Measurements from ENCODE around the gene GALNT12. TPM values are rescaled to one million over a fixed set of nuclear protein-coding genes. Genes with fewer than 3 reads are reported as not detected.

GALNT12 gene
- total and polyA plus RNA-seq, 2 donors (not counting 1 experiment from before 2014, with no cell fraction given): 3.2 to 4.5 TPM

GRCh38 chr9:98795970-98796363 lies 11.5 kb upstream of the GALNT12 start:
- no peak overlapping the region for H3K27ac ChIP-seq (ENCODE audit: low read length in 2 of 2)
- peak overlapping the region; percentile 73 for H2AFZ ChIP-seq (ENCODE audit: insufficient read depth, low read depth, low read length, poor library complexity, severe bottlenecking)
- ATAC-seq (ENCODE audit: low read depth) (peak; percentile 36), DNase-seq (no peak)
- peak overlapping the region; percentile 21 to 74 (median 51) for H3K4me3 ChIP-seq (ENCODE audit: control extremely low read depth in 1 of 5, extremely low read depth in 1 of 5, insufficient read depth in 1 of 5, low read depth in 2 of 5, low read length in 4 of 5)
- Mint-ChIP-seq H3K4me1 (peaks cover 27% of the 10 kb centered on the region), H3K27me3 (no peaks in the 10 kb centered on the region), H3K9me3 (ENCODE audit: insufficient read depth) (peaks cover 9% of the 10 kb centered on the region), H3K27ac (peak overlapping the region; percentile 20), H3K4me3 (peak overlapping the region; percentile 80)
- WGBS (ENCODE audit: insufficient coverage): under 1% methylated on average over 47 of the region's 48 CpGs
- H3K9ac ChIP-seq (ENCODE audit: low read length): peak overlapping the region; percentile 71
- H3K4me2 ChIP-seq (replicated peaks; ENCODE audit: low read depth, low read length, poor library complexity, severe bottlenecking): peak overlapping the region; percentile 98
- H3K79me2 ChIP-seq (ENCODE audit: control insufficient read depth, insufficient read depth, low read length): no peaks in the 10 kb centered on the region
- TF ChIP-seq EZH2 (IDR thresholded peaks at IDR 0.05; ENCODE audit: borderline replicate concordance, insufficient read depth, low read depth, low read length, poor library complexity, severe bottlenecking): no peak
- TF ChIP-seq CTCF (IDR thresholded peaks at IDR 0.05): no peak
- ChIA-PET CTCF (interaction anchor here (0.6 to 3.9 kb wide), 2 partner anchors 480 to 540 kb away, joined by 4 to 11 read pairs; partner anchors contain the start of gene TBC1D2), POLR2A (no interaction called here)
- H3K9me3 ChIP-seq (ENCODE audit: control extremely low read depth in 1 of 3, control insufficient read depth in 2 of 3, insufficient read depth in 1 of 3, low read length in 2 of 3): peaks cover 0 to 3% (median 2%) of the 10 kb centered on the region in 3 donors
- intact Hi-C loops (cut with micrococcal nuclease): loop anchor here (1.0 to 10.0 kb wide), 5 partner anchors 11 to 1639 kb away; partner anchors contain the start of genes CORO2A, GALNT12 and TRMO
- peaks cover 10 to 13% of the 10 kb centered on the region in 2 donors for H3K4me1 ChIP-seq (ENCODE audit: control insufficient read depth in 2 of 2, insufficient read depth in 2 of 2, low read length in 2 of 2)
- H4K20me1 ChIP-seq (ENCODE audit: control insufficient read depth, insufficient read depth, low read length, poor library complexity, severe bottlenecking): no peaks in the 10 kb centered on the region
- H3K27me3 ChIP-seq (replicated peaks in 1 of 4; ENCODE audit: control extremely low read depth in 1 of 4, control insufficient read depth in 3 of 4, insufficient read depth in 4 of 4, low read length in 3 of 4): no peaks in the 10 kb centered on the region
- no peaks in the 10 kb centered on the region for H3K36me3 ChIP-seq (replicated peaks in 1 of 2; ENCODE audit: control extremely low read depth in 1 of 2, control insufficient read depth in 1 of 2, extremely low read depth in 1 of 2, insufficient read depth in 2 of 2, low read length in 1 of 2)

GRCh38 chr9:98796364-98797101 lies 10.9 kb upstream of the GALNT12 start, which contains the start of gene ANKS6:
Gene ANKS6 (minus strand): TSS chr9:98796555. CDS start chr9:98796491, 64 bp downstream.
- peak within 1 kb of the TSS; percentile 95 for H3K9ac ChIP-seq (ENCODE audit: low read length)
- intact Hi-C loops (cut with micrococcal nuclease): loop anchor here (1.0 to 10.0 kb wide), 5 partner anchors 11 to 1638 kb away; partner anchors contain the start of genes CORO2A, GALNT12 and TRMO
- H3K4me3 ChIP-seq (ENCODE audit: control extremely low read depth in 1 of 5, extremely low read depth in 1 of 5, insufficient read depth in 1 of 5, low read depth in 2 of 5, low read length in 4 of 5): peak within 1 kb of the TSS; percentile 35 to 93 (median 78)
- POLR2A ChIA-PET: no interaction called here
- H3K4me2 ChIP-seq (replicated peaks; ENCODE audit: low read depth, low read length, poor library complexity, severe bottlenecking): peak within 1 kb of the TSS; percentile 98
- H3K36me3 ChIP-seq (replicated peaks in 1 of 2; ENCODE audit: control extremely low read depth in 1 of 2, control insufficient read depth in 1 of 2, extremely low read depth in 1 of 2, insufficient read depth in 2 of 2, low read length in 1 of 2): no peaks in the 10 kb centered on the region
- Mint-ChIP-seq H3K4me3 (peak within 1 kb of the TSS; percentile 88), H3K27ac (peak within 1 kb of the TSS; percentile 68), H3K27me3 (no peaks in the 10 kb centered on the region), H3K9me3 (ENCODE audit: insufficient read depth) (peaks cover 9% of the 10 kb centered on the region), H3K4me1 (peaks cover 23% of the 10 kb centered on the region)
- H3K9me3 ChIP-seq (ENCODE audit: control extremely low read depth in 1 of 3, control insufficient read depth in 2 of 3, insufficient read depth in 1 of 3, low read length in 2 of 3): peaks cover 0 to 3% (median 2%) of the 10 kb centered on the region in 3 donors
- CTCF ChIA-PET: interaction anchor here (0.6 to 3.9 kb wide), 5 partner anchors 10 to 541 kb away, joined by 3 to 11 read pairs (median 4); partner anchors contain the start of genes GALNT12 and TBC1D2
- ATAC-seq (ENCODE audit: low read depth) (peak; percentile 93), DNase-seq (peak; percentile 88)
- 1% methylated on average over 84 of the region's 86 CpGs for WGBS (ENCODE audit: insufficient coverage)
- H2AFZ ChIP-seq (ENCODE audit: insufficient read depth, low read depth, low read length, poor library complexity, severe bottlenecking): peak within 1 kb of the TSS; percentile 100
- peaks cover 10 to 13% of the 10 kb centered on the region in 2 donors for H3K4me1 ChIP-seq (ENCODE audit: control insufficient read depth in 2 of 2, insufficient read depth in 2 of 2, low read length in 2 of 2)
- no peaks in the 10 kb centered on the region for H3K79me2 ChIP-seq (ENCODE audit: control insufficient read depth, insufficient read depth, low read length)
- no peaks in the 10 kb centered on the region for H4K20me1 ChIP-seq (ENCODE audit: control insufficient read depth, insufficient read depth, low read length, poor library complexity, severe bottlenecking)
- peak within 1 kb of the TSS; percentile 38 to 68 for H3K27ac ChIP-seq (ENCODE audit: low read length in 2 of 2)
- TF ChIP-seq CTCF (IDR thresholded peaks at IDR 0.05) (peak; percentile 45), EZH2 (IDR thresholded peaks at IDR 0.05; ENCODE audit: borderline replicate concordance, insufficient read depth, low read depth, low read length, poor library complexity, severe bottlenecking) (no peak)
- no peaks in the 10 kb centered on the region for H3K27me3 ChIP-seq (replicated peaks in 1 of 4; ENCODE audit: control extremely low read depth in 1 of 4, control insufficient read depth in 3 of 4, insufficient read depth in 4 of 4, low read length in 3 of 4)
